GM21528 (cell line): Measurements from ENCODE around the gene DIPK1B.

Experiments
- ATAC-seq: cut with Tn5 transposase; IDR thresholded peaks from one replicate; pipeline ENCODE4 v1.9.1; 2021; ENCODE audit warnings: mild to moderate bottlenecking, moderate library complexity; ENCODE audit not compliant: unreplicated experiment, low FRiP score

DIPK1B gene

GRCh38 chr9:136711751-136712689, at the start of gene DIPK1B:
Gene DIPK1B (plus strand): TSS chr9:136712572. CDS start chr9:136712666, 94 bp downstream.
- ATAC-seq = no peak

- no peak for ATAC-seq
Observed at GRCh38 chr9:136662656-136663581, 49.5 kb upstream of the DIPK1B start, which contains the start of gene EGFL7. Gene EGFL7 (plus strand): TSS chr9:136662916. CDS start chr9:136668283, 5,367 bp downstream.

GRCh38 chr9:136664000-136664915, 48.1 kb upstream of the DIPK1B start:
- no peak for ATAC-seq

GRCh38 chr9:136665111-136665703, 47.2 kb upstream of the DIPK1B start:
- ATAC-seq = no peak

- ATAC-seq = no peak
Observed at GRCh38 chr9:136665704-136666371, 46.5 kb upstream of the DIPK1B start.

GRCh38 chr9:136666372-136667213, 45.8 kb upstream of the DIPK1B start:
- no peak for ATAC-seq

- ATAC-seq = no peak
Observed at GRCh38 chr9:136667214-136667939, 45.0 kb upstream of the DIPK1B start.

- ATAC-seq = no peak
Observed at GRCh38 chr9:136667940-136668760, 44.2 kb upstream of the DIPK1B start.

- ATAC-seq = no peak
Observed at GRCh38 chr9:136668983-136669790, 43.2 kb upstream of the DIPK1B start.

- no peak for ATAC-seq
Observed at GRCh38 chr9:136669791-136670464, 42.4 kb upstream of the DIPK1B start.

- no peak for ATAC-seq
Observed at GRCh38 chr9:136670576-136671253, 41.7 kb upstream of the DIPK1B start.

GRCh38 chr9:136671254-136671614, 41.1 kb upstream of the DIPK1B start:
- ATAC-seq = no peak

- ATAC-seq = no peak
Observed at GRCh38 chr9:136671646-136672430, 40.5 kb upstream of the DIPK1B start.
